Fibroblast of lung (primary cell): ENCODE data around the gene AKT2.

Experiments
- EZH2 ChIP-seq: IDR thresholded peaks from 2 replicates; pipeline ENCODE4 v1.5.1; 2012; ENCODE audit warnings: low read length, control low read depth, mild to moderate bottlenecking; ENCODE audit errors: missing control alignments
- TF ChIP-seq, protein P1 (sequence below), 2 donors: IDR thresholded peaks in 1 of 2; conservative IDR thresholded peaks in 1 of 2; 1 replicate in 1 of 2; 2 replicates in 1 of 2; pipeline ENCODE4 v1.5.1; 2011 to 2012; ENCODE audit warnings: low read length in 2 of 2, control low read depth in 1 of 2, inconsistent platforms in 1 of 2, low read depth in 1 of 2, mild to moderate bottlenecking in 1 of 2

DNA sequence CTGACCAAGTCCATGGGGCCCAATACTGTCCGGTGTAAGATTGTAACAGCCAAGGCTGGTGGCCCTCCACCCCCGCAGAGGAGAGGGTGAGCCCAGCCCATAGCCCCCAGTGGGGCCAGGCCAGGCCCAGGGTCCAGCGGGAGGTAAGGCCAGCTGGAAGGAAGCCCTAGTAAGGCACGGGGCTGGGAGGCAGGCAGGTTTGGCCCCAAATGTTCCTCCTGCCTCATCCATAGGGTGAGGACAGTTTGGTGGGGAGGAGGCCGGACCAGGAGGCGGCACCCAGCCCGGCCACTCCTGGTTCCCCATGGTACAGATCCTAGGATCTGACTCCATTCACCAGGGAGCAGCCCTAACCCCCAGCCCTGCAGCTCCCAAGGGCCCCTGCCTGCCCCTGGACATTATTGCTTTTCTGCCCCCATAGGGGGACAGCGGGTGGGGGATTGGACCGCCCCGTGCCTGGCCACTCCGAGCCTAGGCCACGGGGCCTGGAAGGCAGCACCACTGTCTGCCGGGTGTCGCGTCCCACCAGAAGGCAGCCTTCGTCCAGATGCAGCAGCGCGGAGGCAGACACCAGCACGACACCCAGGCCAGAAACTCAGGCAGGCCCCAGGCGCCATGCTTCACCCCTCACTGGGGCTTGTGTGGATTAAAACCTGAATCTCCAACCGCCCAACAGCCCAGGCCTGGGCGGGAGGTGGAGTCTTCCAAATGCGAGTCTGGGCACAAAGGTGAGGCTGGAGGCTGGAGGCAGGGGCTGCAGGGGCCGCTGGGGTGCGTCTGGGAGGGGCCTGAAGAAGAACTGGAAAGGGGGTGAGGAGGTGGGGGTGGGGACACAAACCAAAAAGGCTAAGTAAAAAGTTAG, 52.0 kb downstream of the AKT2 start:
- TF ChIP-seq, protein P1, sequence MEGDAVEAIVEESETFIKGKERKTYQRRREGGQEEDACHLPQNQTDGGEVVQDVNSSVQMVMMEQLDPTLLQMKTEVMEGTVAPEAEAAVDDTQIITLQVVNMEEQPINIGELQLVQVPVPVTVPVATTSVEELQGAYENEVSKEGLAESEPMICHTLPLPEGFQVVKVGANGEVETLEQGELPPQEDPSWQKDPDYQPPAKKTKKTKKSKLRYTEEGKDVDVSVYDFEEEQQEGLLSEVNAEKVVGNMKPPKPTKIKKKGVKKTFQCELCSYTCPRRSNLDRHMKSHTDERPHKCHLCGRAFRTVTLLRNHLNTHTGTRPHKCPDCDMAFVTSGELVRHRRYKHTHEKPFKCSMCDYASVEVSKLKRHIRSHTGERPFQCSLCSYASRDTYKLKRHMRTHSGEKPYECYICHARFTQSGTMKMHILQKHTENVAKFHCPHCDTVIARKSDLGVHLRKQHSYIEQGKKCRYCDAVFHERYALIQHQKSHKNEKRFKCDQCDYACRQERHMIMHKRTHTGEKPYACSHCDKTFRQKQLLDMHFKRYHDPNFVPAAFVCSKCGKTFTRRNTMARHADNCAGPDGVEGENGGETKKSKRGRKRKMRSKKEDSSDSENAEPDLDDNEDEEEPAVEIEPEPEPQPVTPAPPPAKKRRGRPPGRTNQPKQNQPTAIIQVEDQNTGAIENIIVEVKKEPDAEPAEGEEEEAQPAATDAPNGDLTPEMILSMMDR (conservative IDR thresholded peaks at IDR 0.05 in 1 of 2, IDR thresholded peaks at IDR 0.05 in 1 of 2; ENCODE audit: low read depth in 1 of 2, low read length in 2 of 2): no peak
- TF ChIP-seq EZH2: no peak
